ENCODE data around the gene PLD6. TPM values are rescaled to one million over a fixed set of nuclear protein-coding genes. Genes with fewer than 3 reads are reported as not detected.
"Not testable (repeated sequence)": the region's sequence is repeated elsewhere in the genome, so short reads cannot be mapped to it uniquely, and the experiment has no call there.

PLD6 gene
- total RNA-seq, 1 experiment from 2014 or later: 0.09 TPM

DNA sequence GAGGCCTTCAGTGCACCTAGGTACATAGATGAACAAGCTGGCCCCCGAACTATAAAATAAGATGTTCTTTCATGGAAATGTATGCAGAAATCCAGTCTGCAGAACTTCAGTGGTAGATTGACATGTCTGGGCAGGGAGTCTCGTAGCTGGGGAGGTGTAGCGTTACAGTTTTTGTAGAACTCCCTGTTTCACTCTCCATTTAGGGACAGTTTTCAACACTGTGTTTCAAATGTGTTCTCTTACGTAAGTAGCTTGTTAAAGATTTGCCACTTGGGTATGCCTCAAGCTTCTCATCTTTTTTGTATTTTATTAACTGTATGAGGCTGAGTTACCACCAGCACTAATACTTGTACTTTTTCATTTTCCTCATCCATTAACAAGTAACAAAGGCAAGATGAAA lies 46.6 kb downstream of the PLD6 start:
- H3K9me3 Mint-ChIP-seq: no peaks in the 10 kb centered on the region
- H3K4me3 Mint-ChIP-seq: no peak overlapping the region
- no peak overlapping the region for H3K27ac Mint-ChIP-seq

DNA sequence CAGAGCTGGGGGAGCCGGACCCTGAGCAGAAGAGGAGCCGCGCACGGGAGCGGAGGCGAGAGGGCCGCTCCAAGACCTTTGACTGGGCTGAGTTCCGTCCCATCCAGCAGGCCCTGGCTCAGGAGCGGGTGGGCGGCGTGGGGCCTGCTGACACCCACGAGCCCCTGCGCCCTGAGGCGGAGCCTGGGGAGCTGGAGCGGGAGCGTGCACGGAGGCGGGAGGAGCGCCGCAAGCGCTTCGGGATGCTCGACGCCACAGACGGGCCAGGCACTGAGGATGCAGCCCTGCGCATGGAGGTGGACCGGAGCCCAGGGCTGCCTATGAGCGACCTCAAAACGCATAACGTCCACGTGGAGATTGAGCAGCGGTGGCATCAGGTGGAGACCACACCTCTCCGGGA lies 47.6 kb downstream of the PLD6 start:
- H3K14ac ChIP-seq (ENCODE audit: insufficient read depth, low read length); H3K4me1 ChIP-seq (ENCODE audit: insufficient read depth, low read length); H4K8ac ChIP-seq (replicated peaks; ENCODE audit: insufficient read length, low read depth, low read length); H3K9me3 ChIP-seq (ENCODE audit: control insufficient read depth, low read depth, low read length); H3K4me1 Mint-ChIP-seq; H3K23me2 ChIP-seq (ENCODE audit: insufficient read length, low read depth, low read length, poor library complexity, severe bottlenecking); H3K27me3 ChIP-seq (ENCODE audit: insufficient read depth, low read length); H3K79me2 ChIP-seq (ENCODE audit: insufficient read depth, low read length); H3K27me3 Mint-ChIP-seq (ENCODE audit: low read depth); H2BK5ac ChIP-seq (ENCODE audit: insufficient read length, low read length); H2AK5ac ChIP-seq (ENCODE audit: insufficient read length, low read length); H3K27ac Mint-ChIP-seq; H3T11ph ChIP-seq (ENCODE audit: low read length); H3K18ac ChIP-seq (ENCODE audit: insufficient read length, low read depth, low read length); H3K4me3 Mint-ChIP-seq; DNase-seq; H4K91ac ChIP-seq (ENCODE audit: insufficient read length, low read depth, low read length); H3K4me2 ChIP-seq (ENCODE audit: insufficient read depth, insufficient read length, low read length); H4K5ac ChIP-seq (ENCODE audit: insufficient read length, low read depth, low read length); H3K9me3 Mint-ChIP-seq; H2AFZ ChIP-seq (ENCODE audit: low read length); H2BK120ac ChIP-seq (ENCODE audit: low read depth, low read length, poor library complexity, severe bottlenecking); H3K23ac ChIP-seq (ENCODE audit: insufficient read length, low read depth, low read length); H2BK20ac ChIP-seq (ENCODE audit: low read depth, low read length, poor library complexity, severe bottlenecking); H3K9ac ChIP-seq (ENCODE audit: extremely low read depth, insufficient read length, low read length); H3K56ac ChIP-seq (ENCODE audit: insufficient read length, low read depth, low read length); H4K20me1 ChIP-seq (ENCODE audit: control insufficient read depth, insufficient read depth, insufficient read length); H3K79me1 ChIP-seq (ENCODE audit: insufficient read depth, low read depth, low read length, poor library complexity, severe bottlenecking); H3K4ac ChIP-seq (ENCODE audit: low read depth, low read length); H3K27ac ChIP-seq (ENCODE audit: insufficient read length, low read depth, low read length); H2BK15ac ChIP-seq (ENCODE audit: low read depth, low read length); H2BK12ac ChIP-seq (ENCODE audit: insufficient read length, low read depth, low read length): not testable (repeated sequence)
- peaks cover 27 to 71% (median 63%) of the 10 kb centered on the region in 3 experiments for H3K36me3 Mint-ChIP-seq (ENCODE audit: insufficient read depth in 1 of 3, low read depth in 3 of 3)
- WGBS (ENCODE audit: extremely low coverage, insufficient read length, low lambda C conversion rate): no CpG with 5 or more reads among the region's 33 CpGs

More for the DNA sequence above, 46.6 kb downstream of the PLD6 start:
- H2AK5ac ChIP-seq (ENCODE audit: insufficient read length, low read length): no peak overlapping the region
- no peak overlapping the region for H3K56ac ChIP-seq (ENCODE audit: insufficient read length, low read depth, low read length)
- WGBS (ENCODE audit: extremely low coverage, insufficient read length, low lambda C conversion rate): no CpG with 5 or more reads among the region's 4 CpGs
- no peak overlapping the region for H3K4me2 ChIP-seq (ENCODE audit: insufficient read depth, insufficient read length, low read length)
- H3K27me3 Mint-ChIP-seq (ENCODE audit: low read depth): no peaks in the 10 kb centered on the region
- H2AFZ ChIP-seq (ENCODE audit: low read length): no peak overlapping the region
- no peaks in the 10 kb centered on the region for H3K79me2 ChIP-seq (ENCODE audit: insufficient read depth, low read length)
- no peak overlapping the region for H3K4ac ChIP-seq (ENCODE audit: low read depth, low read length)
- H2BK120ac ChIP-seq (ENCODE audit: low read depth, low read length, poor library complexity, severe bottlenecking): no peak overlapping the region
- H3K23me2 ChIP-seq (ENCODE audit: insufficient read length, low read depth, low read length, poor library complexity, severe bottlenecking): no peaks in the 10 kb centered on the region
- H3K14ac ChIP-seq (ENCODE audit: insufficient read depth, low read length): no peak overlapping the region
- H3K18ac ChIP-seq (ENCODE audit: insufficient read length, low read depth, low read length): no peak overlapping the region
- no peak overlapping the region for H2BK20ac ChIP-seq (ENCODE audit: low read depth, low read length, poor library complexity, severe bottlenecking)
- peaks cover 19 to 68% (median 56%) of the 10 kb centered on the region in 3 experiments for H3K36me3 Mint-ChIP-seq (ENCODE audit: insufficient read depth in 1 of 3, low read depth in 3 of 3)
- H3K4me1 ChIP-seq (ENCODE audit: insufficient read depth, low read length): no peaks in the 10 kb centered on the region
- TF ChIP-seq, protein P1, sequence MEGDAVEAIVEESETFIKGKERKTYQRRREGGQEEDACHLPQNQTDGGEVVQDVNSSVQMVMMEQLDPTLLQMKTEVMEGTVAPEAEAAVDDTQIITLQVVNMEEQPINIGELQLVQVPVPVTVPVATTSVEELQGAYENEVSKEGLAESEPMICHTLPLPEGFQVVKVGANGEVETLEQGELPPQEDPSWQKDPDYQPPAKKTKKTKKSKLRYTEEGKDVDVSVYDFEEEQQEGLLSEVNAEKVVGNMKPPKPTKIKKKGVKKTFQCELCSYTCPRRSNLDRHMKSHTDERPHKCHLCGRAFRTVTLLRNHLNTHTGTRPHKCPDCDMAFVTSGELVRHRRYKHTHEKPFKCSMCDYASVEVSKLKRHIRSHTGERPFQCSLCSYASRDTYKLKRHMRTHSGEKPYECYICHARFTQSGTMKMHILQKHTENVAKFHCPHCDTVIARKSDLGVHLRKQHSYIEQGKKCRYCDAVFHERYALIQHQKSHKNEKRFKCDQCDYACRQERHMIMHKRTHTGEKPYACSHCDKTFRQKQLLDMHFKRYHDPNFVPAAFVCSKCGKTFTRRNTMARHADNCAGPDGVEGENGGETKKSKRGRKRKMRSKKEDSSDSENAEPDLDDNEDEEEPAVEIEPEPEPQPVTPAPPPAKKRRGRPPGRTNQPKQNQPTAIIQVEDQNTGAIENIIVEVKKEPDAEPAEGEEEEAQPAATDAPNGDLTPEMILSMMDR (conservative IDR thresholded peaks at IDR 0.05): no peak
- H3K79me1 ChIP-seq (ENCODE audit: insufficient read depth, low read depth, low read length, poor library complexity, severe bottlenecking): no peaks in the 10 kb centered on the region
- DNase-seq: no peak
- no peak overlapping the region for H3T11ph ChIP-seq (ENCODE audit: low read length)
- H4K5ac ChIP-seq (ENCODE audit: insufficient read length, low read depth, low read length): no peak overlapping the region
- no peak overlapping the region for H4K91ac ChIP-seq (ENCODE audit: insufficient read length, low read depth, low read length)
- H3K27ac ChIP-seq (ENCODE audit: insufficient read length, low read depth, low read length): no peak overlapping the region
- no peak overlapping the region for H2BK12ac ChIP-seq (ENCODE audit: insufficient read length, low read depth, low read length)
- H3K9ac ChIP-seq (ENCODE audit: extremely low read depth, insufficient read length, low read length): no peak overlapping the region
- H3K4me1 Mint-ChIP-seq: no peaks in the 10 kb centered on the region
- H2BK15ac ChIP-seq (ENCODE audit: low read depth, low read length): no peak overlapping the region
- H2BK5ac ChIP-seq (ENCODE audit: insufficient read length, low read length): no peak overlapping the region
- H3K9me3 ChIP-seq (ENCODE audit: control insufficient read depth, low read depth, low read length): no peaks in the 10 kb centered on the region
- H4K8ac ChIP-seq (replicated peaks; ENCODE audit: insufficient read length, low read depth, low read length): no peak overlapping the region
- H3K23ac ChIP-seq (ENCODE audit: insufficient read length, low read depth, low read length): no peak overlapping the region
- H3K27me3 ChIP-seq (ENCODE audit: insufficient read depth, low read length): no peaks in the 10 kb centered on the region
- H4K20me1 ChIP-seq (ENCODE audit: control insufficient read depth, insufficient read depth, insufficient read length): no peaks in the 10 kb centered on the region

Measured in H9 (cell line).